HepG2 (cell line): Measurements from ENCODE around the gene F12. TPM values are rescaled to one million over a fixed set of nuclear protein-coding genes. Genes with fewer than 3 reads are reported as not detected.

Experiments used
- BHLHE40 ChIP-seq: IDR thresholded peaks from 2 replicates; pipeline ENCODE4 v1.6.1; 2011; ENCODE audit warnings: low read length, improper control_type of control experiment
- ERF ChIP-seq: IDR thresholded peaks from 2 replicates; pipeline ENCODE4 v1.6.1; 2018; ENCODE audit warnings: missing biosample characterization, missing genetic modification reagents
- HMGXB3 ChIP-seq: sonication (generic); formaldehyde crosslinking; IDR thresholded peaks from 2 replicates; pipeline ENCODE4 v1.4.0; 2020; ENCODE audit warnings: missing genetic modification reagents, borderline replicate concordance
- HNRNPH1 ChIP-seq: fragments of 200-400 bp; formaldehyde crosslinking; optimal IDR thresholded peaks from 2 replicates; pipeline ENCODE3; 2017; ENCODE audit warnings: mild to moderate bottlenecking, low read depth, low read length
- RAD21 ChIP-seq: fragments of 450-650 bp; formaldehyde crosslinking; IDR thresholded peaks from 2 replicates; pipeline ENCODE4 v1.5.0; 2020; ENCODE audit warnings: mild to moderate bottlenecking
- SAFB2 ChIP-seq: sonication (generic); formaldehyde crosslinking; IDR thresholded peaks from 2 replicates; pipeline ENCODE4 v1.5.1; 2020; ENCODE audit warnings: missing genetic modification reagents, low read depth, mild to moderate bottlenecking, borderline replicate concordance
- SKI ChIP-seq: fragments of 450-650 bp; IDR thresholded peaks from one replicate; pipeline ENCODE4 v1.6.1; 2018; ENCODE audit warnings: mild to moderate bottlenecking; ENCODE audit not compliant: partially characterized antibody
- UBTF ChIP-seq: sonication (generic); formaldehyde crosslinking; IDR thresholded peaks from 2 replicates; pipeline ENCODE4 v1.4.0; 2020; ENCODE audit warnings: mild to moderate bottlenecking, missing genetic modification reagents
- USF2 ChIP-seq, 2 experiments: sonication (generic) in 1 of 2; formaldehyde crosslinking in 1 of 2; IDR thresholded peaks; 2 replicates each; pipeline versions ENCODE4 v1.5.1 to v1.6.1; 2011 to 2020; ENCODE audit warnings: borderline replicate concordance in 1 of 2, low read depth in 1 of 2, low read length in 1 of 2, mild to moderate bottlenecking in 1 of 2, missing genetic modification reagents in 1 of 2, moderate library complexity in 1 of 2
- ZBTB3 ChIP-seq: sonication (generic); formaldehyde crosslinking; IDR thresholded peaks from 2 replicates; pipeline ENCODE4 v1.4.0; 2020; ENCODE audit warnings: low read depth, mild to moderate bottlenecking, moderate library complexity, missing genetic modification reagents, borderline replicate concordance
- ZFP91 ChIP-seq: sonication (generic); formaldehyde crosslinking; IDR thresholded peaks from 2 replicates; pipeline ENCODE4 v1.9.0; 2022; ENCODE audit warnings: missing genetic modification reagents, mild to moderate bottlenecking, borderline replicate concordance
- ZNF296 ChIP-seq: sonication (generic); formaldehyde crosslinking; conservative IDR thresholded peaks from 2 replicates; pipeline ENCODE4 v1.5.0; 2020; ENCODE audit warnings: mild to moderate bottlenecking, missing genetic modification reagents
- ZNF431 ChIP-seq: sonication (generic); formaldehyde crosslinking; IDR thresholded peaks from 2 replicates; pipeline ENCODE4 v1.9.0; 2022; ENCODE audit warnings: missing genetic modification reagents, low read depth, mild to moderate bottlenecking, borderline replicate concordance
- ZNF639 ChIP-seq: conservative IDR thresholded peaks from 2 replicates; pipeline ENCODE4 v1.6.1; 2018; ENCODE audit warnings: missing genetic modification reagents
- polyA plus RNA-seq, 8 experiments: library from polyadenylated mRNA; depleted of rRNA in 3 of 8; stranded (reverse) in 7 of 8; unstranded in 1 of 8; fragments of >200 nt; fragmentation: Illumina TruSeq in 4 of 8; extraction: Trizol in 4 of 8; gene quantifications; 2 replicates each; pipeline versions ENCODE4 v1.2.1 to v1.2.3, GENCODE V29; 2011 to 2016; ENCODE audit warnings: low read depth in 4 of 8, missing spikeins in 1 of 8, mixed read lengths in 1 of 8; ENCODE audit not compliant: insufficient read depth in 1 of 8
- total RNA-seq, 5 experiments: library from RNA; depleted of rRNA; stranded (reverse); fragments of >200 nt; fragmentation: Illumina TruSeq; extraction: Trizol; gene quantifications; 2 replicates each; pipeline ENCODE4 v1.2.3, GENCODE V29; 2016; ENCODE audit warnings: low read depth in 1 of 5

F12 gene
- total and polyA plus RNA-seq, 2 of the 13 experiments (the other 11 are each of a cell fraction or from before 2014, with no cell fraction given), result 2.5 to 3.0 TPM

GRCh38 chr5:177390363-177391300 is 18.7 kb downstream of the F12 start (continued):
- 0 out of 2 replicates have a peak, but pooled peaks have one; percentile 27 for TF ChIP-seq ZNF639 (CRISPR knock-in tag)
- 0 out of 2 replicates have a peak, but pooled peaks have one; percentile 54 for TF ChIP-seq ZNF431 (CRISPR knock-in tag)
- TF ChIP-seq RAD21 (CRISPR knock-in tag), result peak; percentile 94
- TF ChIP-seq HNRNPH1, result no peak
- TF ChIP-seq ZFP91 (CRISPR knock-in tag), result peak; percentile 39; the same call in 1 of the 2 replicates
- 0 out of 2 replicates have a peak, but pooled peaks have one; percentile 6 for TF ChIP-seq BHLHE40
- 0 out of 2 replicates have a peak, but pooled peaks have one; percentile 47 for TF ChIP-seq HMGXB3
- peak; percentile 18 for TF ChIP-seq SKI
- peak; percentile 16; the same call in 1 of the 2 replicates for TF ChIP-seq SAFB2 (CRISPR knock-in tag)
- TF ChIP-seq USF2 (IDR thresholded peaks at IDR 0.05; ENCODE audit: low read depth, low read length), result peak; percentile 78
- TF ChIP-seq USF2 (CRISPR knock-in tag; IDR thresholded peaks at IDR 0.05; ENCODE audit: borderline replicate concordance), result peak; percentile 58; the same call in 1 of the 2 replicates
- TF ChIP-seq ZNF296 (CRISPR knock-in tag), result peak; percentile 71
- TF ChIP-seq ZBTB3 (CRISPR knock-in tag), result no peak
- 0 out of 2 replicates have a peak, but pooled peaks have one; percentile 23 for TF ChIP-seq UBTF
- no peak for TF ChIP-seq ERF (CRISPR knock-in tag)
